ENCODE results near the gene ZBP1.

- TF ChIP-seq CTCF (IDR thresholded peaks at IDR 0.05) (no peak), POLR2AphosphoS5 (IDR thresholded peaks at IDR 0.05) (no peak), POLR2A (IDR thresholded peaks at IDR 0.05) (no peak)
Observed at GRCh38 chr20:57596358-57596757, 23.9 kb downstream of the ZBP1 start.
